Smooth muscle cell (in vitro differentiated cells): Measurements from ENCODE around the gene TRMT1. TPM values are rescaled to one million over a fixed set of nuclear protein-coding genes. Genes with fewer than 3 reads are reported as not detected.

Experiments used
- DNase-seq: peaks from one replicate; lab custom pipeline; 2025; ENCODE audit not compliant: unreplicated experiment; lab: John Stamatoyannopoulos, UW
- H2AFZ ChIP-seq: fragments of 200-600 bp; sonication (generic); 2 replicates; pipeline ENCODE4 v1.6.0; 2016; ENCODE audit warnings: antibody characterized with exemption, low read depth, mild to moderate bottlenecking
- H3F3A ChIP-seq: fragments of 200-600 bp; sonication (generic); 2 replicates; pipeline ENCODE4 v1.6.0; 2017; ENCODE audit warnings: antibody characterized with exemption, low read depth
- H3K27ac ChIP-seq: fragments of 200-600 bp; sonication (generic); 2 replicates; pipeline ENCODE4 v1.5.1; 2016; ENCODE audit warnings: low read depth, mild to moderate bottlenecking
- H3K27me3 ChIP-seq: fragments of 200-600 bp; sonication (generic); 2 replicates; pipeline ENCODE4 v1.6.1; 2016; ENCODE audit warnings: low read depth, mild to moderate bottlenecking
- H3K36me3 ChIP-seq: fragments of 200-600 bp; sonication (generic); 2 replicates; pipeline ENCODE4 v1.5.1; 2016; ENCODE audit warnings: low read depth
- H3K4me1 ChIP-seq: fragments of 200-600 bp; sonication (generic); 2 replicates; pipeline ENCODE4 v1.5.1; 2016; ENCODE audit warnings: low read depth
- H3K4me2 ChIP-seq: fragments of 200-600 bp; sonication (generic); 2 replicates; pipeline ENCODE4 v1.6.0; 2016; ENCODE audit warnings: mild to moderate bottlenecking
- H3K4me3 ChIP-seq: fragments of 200-600 bp; sonication (generic); 2 replicates; pipeline ENCODE4 v1.5.1; 2016; ENCODE audit warnings: mild to moderate bottlenecking
- H3K79me2 ChIP-seq: fragments of 200-600 bp; sonication (generic); 2 replicates; pipeline ENCODE4 v1.6.0; 2016; ENCODE audit warnings: low read depth, mild to moderate bottlenecking
- H3K9ac ChIP-seq: fragments of 200-600 bp; sonication (generic); 2 replicates; pipeline ENCODE4 v1.6.0; 2016; ENCODE audit warnings: low read depth
- H3K9me3 ChIP-seq: fragments of 200-600 bp; sonication (generic); replicated peaks from 2 replicates; pipeline ENCODE4 v1.5.1; 2016; ENCODE audit warnings: low read depth
- H4K20me1 ChIP-seq: fragments of 200-600 bp; sonication (generic); 2 replicates; pipeline ENCODE4 v1.6.0; 2016; ENCODE audit warnings: low read depth
- CTCF ChIP-seq: fragments of 200-600 bp; sonication (generic); IDR thresholded peaks from 2 replicates; pipeline ENCODE4 v1.5.1; 2017; ENCODE audit warnings: borderline replicate concordance, mild to moderate bottlenecking, antibody characterized with exemption; ENCODE audit not compliant: insufficient read depth, poor library complexity, severe bottlenecking
- WGBS: methylation state at CpG from one replicate; pipeline ENCODE4 v1.1.7; 2016; ENCODE audit warnings: low lambda C conversion rate; 5-methylcytosine and 5-hydroxymethylcytosine counted together
- polyA plus RNA-seq: library from polyadenylated mRNA; unstranded; fragments of >200 nt; fragmentation: Nextera tagmentation; extraction: Ambion mirVana; gene quantifications from 2 replicates; pipeline ENCODE4 v1.2.1, GENCODE V29; 2016
- total RNA-seq: library from RNA; depleted of rRNA; stranded (reverse); fragments of >200 nt; gene quantifications from 2 replicates; pipeline ENCODE4 v1.2.3, GENCODE V29; 2014

TRMT1 gene
- total and polyA plus RNA-seq, 2 experiments from 2014 or later: 21.9 to 37.4 TPM

DNA sequence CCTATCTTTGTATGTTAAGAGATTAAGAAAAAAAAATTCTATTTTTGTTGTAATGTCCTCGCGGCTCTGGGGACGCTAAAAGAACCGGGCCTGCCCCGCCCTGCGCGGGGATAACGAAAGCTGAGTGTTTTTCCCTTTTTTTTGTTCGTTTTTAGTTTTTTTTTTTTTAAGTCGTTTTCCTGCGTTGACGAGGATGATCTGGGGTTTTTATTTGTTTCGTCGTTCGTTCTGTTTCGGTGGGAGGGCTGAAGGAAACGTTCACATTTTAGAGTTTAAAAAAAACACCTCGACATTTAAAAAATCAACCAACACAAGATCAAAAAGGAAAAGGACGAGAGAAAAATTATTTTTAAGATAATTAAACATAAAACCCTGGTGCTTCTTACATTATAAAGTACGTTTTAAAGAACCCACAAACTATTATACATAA lies 19.5 kb downstream of the TRMT1 start:
- Histone ChIP-seq H3F3A (peaks cover 14% of the 10 kb centered on the region), H3K79me2 (no peaks in the 10 kb centered on the region), H3K4me1 (peaks cover 23% of the 10 kb centered on the region), H3K36me3 (no peaks in the 10 kb centered on the region), H4K20me1 (peaks cover 11% of the 10 kb centered on the region), H3K27me3 (peaks cover 48% of the 10 kb centered on the region), H3K9me3 (no peaks in the 10 kb centered on the region), H3K27ac (no peak overlapping the region), H2AFZ (no peak overlapping the region), H3K9ac (no peak overlapping the region), H3K4me2 (peak overlapping the region; percentile 65), H3K4me3 (no peak overlapping the region)
- no peak for TF ChIP-seq CTCF
- WGBS: 8% methylated on average over 20 of the region's 20 CpGs
- DNase-seq: no peak

- peaks cover 48% of the 10 kb centered on the region for H3K27me3 ChIP-seq
- H3K9ac ChIP-seq: no peak overlapping the region
- H3K4me3 ChIP-seq: no peak overlapping the region
- no peaks in the 10 kb centered on the region for H3K9me3 ChIP-seq
- no peaks in the 10 kb centered on the region for H3K79me2 ChIP-seq
- H2AFZ ChIP-seq: no peak overlapping the region
- H4K20me1 ChIP-seq: peaks cover 11% of the 10 kb centered on the region
- H3K4me1 ChIP-seq: peaks cover 31% of the 10 kb centered on the region
- peak; percentile 26 for TF ChIP-seq CTCF
- H3K4me2 ChIP-seq: peak overlapping the region; percentile 65
- peaks cover 14% of the 10 kb centered on the region for H3F3A ChIP-seq
- 7% methylated on average over 30 of the region's 44 CpGs for WGBS
- H3K36me3 ChIP-seq: no peaks in the 10 kb centered on the region
- DNase-seq: no peak
- H3K27ac ChIP-seq: no peak overlapping the region
Observed at GRCh38 chr19:13095934-13096927, 20.3 kb downstream of the TRMT1 start.

- H3K4me3 ChIP-seq: no peak overlapping the region
- TF ChIP-seq CTCF: no peak
- WGBS: 4% methylated on average over 17 of the region's 25 CpGs
- peaks cover 48% of the 10 kb centered on the region for H3K27me3 ChIP-seq
- no peaks in the 10 kb centered on the region for H3K79me2 ChIP-seq
- H3F3A ChIP-seq: peaks cover 13% of the 10 kb centered on the region
- no peaks in the 10 kb centered on the region for H3K9me3 ChIP-seq
- no peak for DNase-seq
- peaks cover 35% of the 10 kb centered on the region for H3K4me1 ChIP-seq
- no peaks in the 10 kb centered on the region for H3K36me3 ChIP-seq
- H3K27ac ChIP-seq: no peak overlapping the region
- H4K20me1 ChIP-seq: peaks cover 11% of the 10 kb centered on the region
- H3K4me2 ChIP-seq: peak overlapping the region; percentile 65
- no peak overlapping the region for H2AFZ ChIP-seq
- H3K9ac ChIP-seq: no peak overlapping the region
Observed at GRCh38 chr19:13095393-13095784, 21.2 kb downstream of the TRMT1 start.
